GM21528 (cell line): ENCODE data around the gene RBM42.
"Not testable (repeated sequence)": the region's sequence is repeated elsewhere in the genome, so short reads cannot be mapped to it uniquely, and the experiment has no call there.

Experiments
- ATAC-seq: cut with Tn5 transposase; IDR thresholded peaks from one replicate; pipeline ENCODE4 v1.9.1; 2021; ENCODE audit warnings: mild to moderate bottlenecking, moderate library complexity; ENCODE audit not compliant: unreplicated experiment, low FRiP score

RBM42 gene, protein sequence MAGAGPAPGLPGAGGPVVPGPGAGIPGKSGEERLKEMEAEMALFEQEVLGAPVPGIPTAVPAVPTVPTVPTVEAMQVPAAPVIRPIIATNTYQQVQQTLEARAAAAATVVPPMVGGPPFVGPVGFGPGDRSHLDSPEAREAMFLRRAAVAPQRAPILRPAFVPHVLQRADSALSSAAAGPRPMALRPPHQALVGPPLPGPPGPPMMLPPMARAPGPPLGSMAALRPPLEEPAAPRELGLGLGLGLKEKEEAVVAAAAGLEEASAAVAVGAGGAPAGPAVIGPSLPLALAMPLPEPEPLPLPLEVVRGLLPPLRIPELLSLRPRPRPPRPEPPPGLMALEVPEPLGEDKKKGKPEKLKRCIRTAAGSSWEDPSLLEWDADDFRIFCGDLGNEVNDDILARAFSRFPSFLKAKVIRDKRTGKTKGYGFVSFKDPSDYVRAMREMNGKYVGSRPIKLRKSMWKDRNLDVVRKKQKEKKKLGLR

DNA sequence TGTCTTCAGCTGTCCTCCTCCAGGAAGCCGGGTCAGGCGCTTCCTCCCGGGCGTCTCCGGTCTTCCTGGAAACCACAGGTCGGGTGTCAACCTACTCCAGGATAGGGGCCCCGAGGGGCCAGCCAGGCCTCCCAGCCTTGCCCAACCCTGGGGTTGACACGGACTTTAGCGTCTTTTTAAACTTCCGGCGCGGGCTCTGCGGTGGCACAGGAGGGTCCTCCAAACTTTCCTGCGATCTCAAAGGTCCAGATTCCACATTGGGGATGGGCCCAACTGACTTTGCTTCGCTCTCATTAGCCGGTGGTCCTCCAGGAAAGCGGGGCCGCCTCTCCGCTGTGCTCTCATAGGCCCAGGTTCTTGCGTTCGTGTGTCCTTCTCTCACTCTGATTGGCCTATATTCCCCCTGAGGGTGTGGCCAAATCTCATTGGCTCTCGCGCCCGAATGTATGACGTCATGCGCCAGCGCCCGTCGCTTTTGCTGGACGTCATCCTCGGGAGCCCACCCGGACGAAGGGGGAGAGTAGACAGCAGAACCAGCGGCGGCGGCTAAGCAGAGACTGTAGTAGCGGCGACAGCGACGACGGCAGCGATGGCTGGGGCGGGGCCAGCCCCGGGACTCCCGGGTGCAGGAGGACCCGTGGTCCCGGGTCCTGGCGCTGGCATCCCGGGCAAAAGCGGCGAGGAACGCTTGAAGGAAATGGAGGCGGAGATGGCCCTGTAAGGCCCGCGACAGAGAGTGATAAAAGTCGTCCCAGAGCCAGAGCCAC is at the start of gene RBM42:
RBM42 (plus strand) TSS at position 472 of the 767 bp plus-strand sequence; CDS start at position 590, 118 bp downstream.
- peak; percentile 96 for ATAC-seq

DNA sequence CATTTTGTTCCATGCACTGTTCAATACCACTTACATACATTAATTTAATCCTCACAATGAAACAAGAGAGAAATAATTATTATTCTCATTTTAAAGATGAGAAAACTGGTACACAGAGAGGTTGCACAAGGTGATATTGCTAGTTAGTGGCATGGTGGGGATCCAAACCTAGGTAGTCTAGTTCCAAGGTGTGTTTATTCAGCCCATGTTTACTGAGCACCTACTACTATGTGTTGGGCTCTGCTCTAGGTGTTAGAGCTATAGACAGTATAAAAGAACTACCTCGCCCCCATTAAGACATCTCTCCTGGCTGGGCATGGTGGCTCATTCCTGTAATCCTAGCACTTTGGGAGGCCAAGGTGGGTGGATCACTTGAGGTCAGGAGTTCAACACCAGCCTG is 46.1 kb upstream of the RBM42 start:
- ATAC-seq, result no peak

DNA sequence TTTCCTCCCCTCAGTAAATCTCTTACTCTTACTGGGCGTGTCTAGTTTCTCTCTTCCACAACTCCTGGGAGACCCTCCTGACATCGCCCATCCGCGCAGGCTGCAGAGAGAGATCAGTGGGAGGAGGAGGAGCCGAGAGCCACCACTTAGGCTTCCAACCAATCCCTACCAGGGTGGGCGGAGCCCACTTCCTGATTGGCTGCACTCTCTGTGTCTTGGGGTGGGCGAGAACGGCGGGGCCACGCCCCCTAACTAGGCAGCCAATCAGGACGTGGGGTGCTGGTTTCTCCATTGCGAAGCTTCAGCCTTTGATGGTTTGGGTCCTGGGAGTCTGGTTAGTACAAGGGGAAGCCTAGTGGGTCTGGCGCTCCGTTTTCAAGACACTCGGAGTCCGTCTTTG is 43.0 kb upstream of the RBM42 start, which contains the start of gene PMIS2:
PMIS2 (plus strand) TSS at position 326 of the 400 bp plus-strand sequence. CDS start 87 bp downstream, outside the sequence.
- no peak for ATAC-seq

DNA sequence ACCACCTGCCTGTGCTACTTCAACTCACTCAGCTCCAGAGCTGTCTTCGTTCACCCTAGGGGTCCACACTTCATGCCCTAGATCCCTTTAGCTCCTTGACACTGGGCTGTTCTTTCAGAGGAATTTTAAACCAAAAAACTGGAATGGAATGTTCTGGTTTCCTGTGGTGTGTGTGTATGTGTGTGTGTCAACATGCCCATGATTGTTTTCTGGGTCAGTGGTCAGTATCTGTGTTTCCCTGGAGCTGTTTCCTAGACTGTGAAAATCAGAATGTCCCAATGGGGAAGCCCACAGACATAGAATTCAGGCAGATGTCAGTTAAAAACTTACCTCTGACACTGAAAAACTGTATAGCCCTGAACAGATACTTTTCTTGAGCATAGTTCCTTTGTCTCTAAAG is 41.5 kb upstream of the RBM42 start:
- ATAC-seq, result no peak

GRCh38 chr19:35590875-35591274 is 38.0 kb upstream of the RBM42 start:
- ATAC-seq, result no peak

DNA sequence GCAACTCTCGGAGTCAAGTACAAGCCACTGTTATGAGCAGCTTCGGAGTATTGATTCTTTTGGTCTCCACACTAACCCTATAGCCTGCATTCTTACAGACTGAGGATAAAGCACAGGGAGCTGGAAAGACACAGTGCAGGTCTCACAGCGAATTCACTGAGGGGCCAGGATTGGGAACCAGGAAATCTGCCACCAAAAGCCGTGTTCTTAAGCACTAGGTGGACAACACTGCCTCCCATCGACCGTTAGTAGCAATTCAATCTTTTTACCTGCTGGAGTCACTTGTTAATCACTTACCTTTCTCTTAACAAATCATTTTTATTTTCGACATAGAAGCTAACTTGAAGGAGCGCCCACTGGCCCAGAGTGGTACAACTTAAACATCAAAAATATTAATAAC is 36.6 kb upstream of the RBM42 start:
- ATAC-seq, result no peak

GRCh38 chr19:35595026-35595425 is 33.8 kb upstream of the RBM42 start:
- not testable (repeated sequence) for ATAC-seq

DNA sequence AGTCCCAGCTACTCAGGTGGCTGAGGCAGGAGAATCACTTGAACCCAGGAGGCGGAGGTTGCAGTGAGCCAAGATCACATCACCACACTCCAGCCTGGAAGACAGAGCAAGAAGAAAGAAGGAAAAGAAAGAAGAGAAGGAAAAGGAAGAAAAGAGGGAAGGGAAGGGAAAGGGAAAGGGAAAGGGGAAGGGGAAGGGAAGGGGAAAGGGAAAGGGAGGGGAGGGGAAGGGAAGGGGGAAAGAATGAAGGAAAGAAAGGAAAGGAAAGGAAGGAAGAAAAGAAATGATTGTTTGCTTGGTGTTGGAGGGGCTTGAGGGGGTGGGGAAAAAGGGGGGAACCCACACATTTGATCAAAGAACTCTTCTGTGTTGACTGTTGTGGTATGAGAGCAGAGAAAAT is 32.9 kb upstream of the RBM42 start:
- no peak for ATAC-seq

GRCh38 chr19:35596366-35596999 is 32.4 kb upstream of the RBM42 start:
- ATAC-seq, result no peak

GRCh38 chr19:35601971-35602370 is 26.9 kb upstream of the RBM42 start:
- no peak for ATAC-seq

- not testable (repeated sequence) for ATAC-seq
Measured at GRCh38 chr19:35604436-35604835, 24.4 kb upstream of the RBM42 start.

- ATAC-seq, result not testable (repeated sequence)
Measured at GRCh38 chr19:35607170-35607569, 21.7 kb upstream of the RBM42 start.

- ATAC-seq, result no peak
Measured at GRCh38 chr19:35607661-35608060, 21.2 kb upstream of the RBM42 start.

GRCh38 chr19:35608251-35608650 is 20.6 kb upstream of the RBM42 start:
- no peak for ATAC-seq

- ATAC-seq, result no peak
Measured at GRCh38 chr19:35609851-35610353, 18.9 kb upstream of the RBM42 start.

DNA sequence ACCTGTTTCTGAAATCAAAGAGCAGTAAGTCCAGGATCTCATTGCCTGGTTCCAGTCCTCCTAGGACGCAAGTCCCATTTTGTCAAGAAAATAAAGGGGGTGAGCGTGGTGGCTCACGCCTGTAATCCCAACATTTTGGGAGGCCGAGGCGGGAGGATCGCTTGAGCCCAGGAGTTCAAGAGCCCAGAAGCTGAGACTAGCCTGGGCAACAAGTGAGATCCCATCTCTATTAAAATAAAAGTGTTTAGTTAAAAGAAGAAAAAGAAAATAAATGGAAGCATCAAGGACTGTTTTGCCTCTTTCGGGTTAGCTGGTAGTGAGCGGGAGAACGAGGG is 16.6 kb upstream of the RBM42 start:
- ATAC-seq, result no peak

- peak; percentile 72 for ATAC-seq
Measured at GRCh38 chr19:35612559-35613321, 16.1 kb upstream of the RBM42 start, which contains the start of gene HAUS5. Gene HAUS5, plus strand, starts transcription at chr19:35612735. Its CDS starts 60 bp downstream, at chr19:35612795.

DNA sequence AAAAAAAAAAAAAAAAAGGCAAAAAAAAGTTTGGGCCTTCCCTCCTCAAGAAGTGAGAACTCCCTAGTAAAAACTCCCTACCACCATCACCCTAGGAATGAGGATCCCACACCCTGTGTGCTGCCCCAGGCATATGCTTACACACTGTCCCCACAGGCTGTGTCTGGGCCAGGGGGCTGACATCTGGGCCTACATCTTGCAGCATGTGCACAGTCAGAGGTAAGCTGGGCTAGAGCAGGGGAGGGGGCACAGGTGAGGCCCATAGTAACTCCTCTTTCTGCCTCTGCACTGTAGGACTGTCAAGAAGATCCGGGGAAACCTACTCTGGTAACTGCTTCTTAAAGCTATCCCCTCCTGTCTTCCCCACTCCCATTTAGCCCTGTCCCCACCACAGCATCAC is 15.3 kb upstream of the RBM42 start:
- ATAC-seq, result no peak

- ATAC-seq, result no peak
Measured at GRCh38 chr19:35615036-35615435, 13.8 kb upstream of the RBM42 start.

GRCh38 chr19:35618857-35619256 is 10.0 kb upstream of the RBM42 start:
- ATAC-seq, result no peak
